ENCODE data around the gene ARF6.
A peak's percentile ranks its signal among the peaks of the same experiment; 100 is the strongest.

The ARF6 gene

DNA sequence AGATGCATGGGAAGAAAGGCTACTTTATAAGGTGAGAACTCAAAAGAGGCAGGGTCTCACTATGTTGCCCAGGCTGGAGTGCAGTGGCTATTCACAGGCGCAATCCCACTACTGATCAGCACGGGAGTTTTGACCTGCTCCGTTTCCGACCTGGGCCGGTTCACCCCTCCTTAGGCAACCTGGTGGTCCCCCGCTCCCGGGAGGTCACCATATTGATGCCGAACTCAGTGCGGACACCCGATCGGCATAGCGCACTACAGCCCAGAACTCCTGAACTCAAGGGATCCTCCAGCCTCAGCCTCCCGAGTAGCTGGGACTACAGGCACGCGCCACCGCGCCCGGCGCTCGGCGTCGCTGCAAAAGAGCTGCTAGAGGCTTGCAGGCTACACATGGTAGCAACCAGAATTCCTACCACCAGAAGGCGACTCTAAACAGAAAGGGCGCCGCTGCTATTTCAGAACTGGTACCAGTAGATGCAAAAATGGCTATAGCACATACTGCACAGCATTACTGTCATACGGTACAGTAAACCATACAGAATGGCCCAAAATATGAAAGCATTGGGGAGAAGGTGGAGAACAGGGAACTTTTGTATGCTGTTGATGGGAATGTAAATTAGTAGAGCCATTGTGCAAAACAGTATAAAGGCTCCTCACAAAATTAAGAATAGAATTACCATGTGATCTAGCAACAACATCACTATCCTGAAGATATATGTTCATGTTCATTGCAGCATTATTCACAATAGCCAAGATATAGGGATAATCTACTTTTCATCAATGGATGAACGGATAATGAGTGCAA lies 39.1 kb upstream of the ARF6 start:
- peak overlapping the region; percentile 87 to 89 for H3K27ac ChIP-seq
- TF ChIP-seq, protein P1, sequence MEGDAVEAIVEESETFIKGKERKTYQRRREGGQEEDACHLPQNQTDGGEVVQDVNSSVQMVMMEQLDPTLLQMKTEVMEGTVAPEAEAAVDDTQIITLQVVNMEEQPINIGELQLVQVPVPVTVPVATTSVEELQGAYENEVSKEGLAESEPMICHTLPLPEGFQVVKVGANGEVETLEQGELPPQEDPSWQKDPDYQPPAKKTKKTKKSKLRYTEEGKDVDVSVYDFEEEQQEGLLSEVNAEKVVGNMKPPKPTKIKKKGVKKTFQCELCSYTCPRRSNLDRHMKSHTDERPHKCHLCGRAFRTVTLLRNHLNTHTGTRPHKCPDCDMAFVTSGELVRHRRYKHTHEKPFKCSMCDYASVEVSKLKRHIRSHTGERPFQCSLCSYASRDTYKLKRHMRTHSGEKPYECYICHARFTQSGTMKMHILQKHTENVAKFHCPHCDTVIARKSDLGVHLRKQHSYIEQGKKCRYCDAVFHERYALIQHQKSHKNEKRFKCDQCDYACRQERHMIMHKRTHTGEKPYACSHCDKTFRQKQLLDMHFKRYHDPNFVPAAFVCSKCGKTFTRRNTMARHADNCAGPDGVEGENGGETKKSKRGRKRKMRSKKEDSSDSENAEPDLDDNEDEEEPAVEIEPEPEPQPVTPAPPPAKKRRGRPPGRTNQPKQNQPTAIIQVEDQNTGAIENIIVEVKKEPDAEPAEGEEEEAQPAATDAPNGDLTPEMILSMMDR (IDR thresholded peaks at IDR 0.05) = peak; percentile 66 to 71
- intact Hi-C loops (cut with DNase I; ENCODE audit: low total_unique reads) = loop anchor here (5.0 kb wide), 1 partner anchor 221 kb away; no protein-coding TSS in a partner anchor
- peaks cover 0 to 25% (median 18%) of the 10 kb centered on the region in 4 donors for H3K4me1 ChIP-seq
- peak; percentile 65 to 77 for DNase-seq
- no peaks in the 10 kb centered on the region for H3K27me3 ChIP-seq
- peaks cover 4 to 15% (median 11%) of the 10 kb centered on the region in 3 donors for H3K36me3 ChIP-seq
- H3K9me3 ChIP-seq = no peaks in the 10 kb centered on the region
- peak overlapping the region; percentile 75 to 80 for H3K4me3 ChIP-seq

DNA sequence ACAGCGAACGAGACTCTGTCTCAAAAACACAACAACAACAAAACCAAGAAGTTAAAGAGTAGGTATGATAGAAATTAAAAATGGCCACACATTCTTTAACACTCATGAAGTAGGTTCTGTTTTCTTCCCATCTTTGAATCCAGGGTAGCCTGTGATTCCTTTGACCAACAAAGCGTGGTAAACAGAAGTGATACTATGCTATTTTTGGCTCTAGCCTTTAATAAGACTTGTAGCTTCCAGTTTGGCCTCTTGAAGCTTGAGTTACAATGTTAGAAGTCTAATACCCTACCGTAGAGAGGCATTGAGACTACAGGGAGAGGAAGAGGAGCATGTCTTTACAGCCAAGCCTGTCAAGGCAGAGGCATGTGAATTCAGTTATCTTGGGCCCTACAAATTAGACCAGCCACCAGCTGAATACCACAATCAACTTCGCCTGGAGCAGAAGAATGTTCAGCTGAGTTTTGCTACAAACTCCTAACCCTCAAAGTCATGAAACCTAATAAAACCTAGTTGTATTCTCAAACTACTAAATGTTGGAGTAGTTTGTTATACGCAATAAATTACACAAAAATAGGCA lies 35.4 kb upstream of the ARF6 start:
- no peak for DNase-seq
- Histone ChIP-seq H3K9me3 (no peaks in the 10 kb centered on the region), H3K27ac (peak overlapping the region in 1 of 2 donors; percentile 32), H3K36me3 (no peaks in the 10 kb centered on the region), H3K4me3 (no peak overlapping the region), H3K4me1 (peaks cover 0 to 22% (median 8%) of the 10 kb centered on the region in 4 donors), H3K27me3 (no peaks in the 10 kb centered on the region)
- TF ChIP-seq, protein P1 (IDR thresholded peaks at IDR 0.05) = no peak
- intact Hi-C loops (cut with DNase I; ENCODE audit: low total_unique reads) = no loop called here

DNA sequence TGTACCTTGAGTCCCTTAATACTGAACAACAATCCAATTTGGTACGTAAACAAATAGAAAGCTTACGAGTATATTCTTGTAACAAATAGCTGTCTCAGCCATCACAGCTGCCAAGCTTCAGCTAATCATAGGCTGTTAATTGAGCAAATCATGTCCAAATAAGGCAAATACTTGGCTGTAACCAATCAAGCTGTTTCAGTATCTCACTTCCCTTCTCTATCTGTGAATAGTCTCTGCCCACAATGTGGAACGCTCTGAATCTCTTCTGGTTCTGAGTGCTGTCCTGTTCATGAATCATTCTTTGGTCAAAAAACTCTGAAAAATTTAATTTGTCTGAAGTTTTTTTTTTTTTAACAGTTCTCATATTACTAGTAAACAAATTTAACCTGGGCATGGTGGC lies 34.5 kb upstream of the ARF6 start:
- Histone ChIP-seq H3K9me3 (no peaks in the 10 kb centered on the region), H3K4me1 (peaks cover 0 to 19% (median 8%) of the 10 kb centered on the region in 4 donors), H3K36me3 (no peaks in the 10 kb centered on the region), H3K27me3 (no peaks in the 10 kb centered on the region), H3K4me3 (no peak overlapping the region), H3K27ac (no peak overlapping the region)
- intact Hi-C loops (cut with DNase I; ENCODE audit: low total_unique reads) = no loop called here
- TF ChIP-seq, protein P1 (IDR thresholded peaks at IDR 0.05) = no peak
- DNase-seq = no peak

DNA sequence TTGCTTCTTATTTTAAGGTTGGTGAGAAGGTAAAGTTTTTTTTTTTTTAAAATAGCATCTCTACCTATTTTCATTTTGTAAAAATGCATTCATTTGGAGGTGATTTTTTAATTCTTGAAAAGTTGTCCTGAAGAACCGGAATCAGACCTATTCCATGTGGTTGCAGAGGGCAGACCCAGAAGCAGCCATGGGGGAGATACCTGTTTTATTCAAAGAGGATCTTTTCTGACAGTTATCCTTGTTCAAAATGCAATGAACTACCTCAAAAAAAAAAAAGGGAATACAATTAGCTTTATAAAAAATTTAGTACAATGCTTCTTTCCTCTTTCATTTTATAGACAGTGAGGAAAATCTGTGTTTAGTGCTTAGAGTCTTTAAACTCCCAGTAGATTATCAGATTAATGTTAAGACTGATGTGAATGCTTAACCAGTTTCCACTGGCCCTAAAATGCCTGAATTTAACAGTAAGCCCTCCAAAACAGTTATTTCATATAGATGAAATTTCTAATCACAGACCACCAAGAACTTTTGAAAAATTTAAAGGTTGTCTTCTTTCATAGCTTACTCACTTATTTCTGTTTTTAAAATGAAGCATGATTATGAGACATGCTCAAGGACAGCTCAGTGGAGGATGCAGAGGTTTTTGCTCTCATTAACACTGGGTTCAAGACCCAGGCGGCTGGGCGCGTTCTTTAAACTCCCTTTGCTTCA lies 31.7 kb upstream of the ARF6 start:
- intact Hi-C loops (cut with DNase I; ENCODE audit: low total_unique reads) = no loop called here
- no peaks in the 10 kb centered on the region for H3K36me3 ChIP-seq
- H3K4me1 ChIP-seq = peaks cover 0 to 21% (median 8%) of the 10 kb centered on the region in 4 donors
- H3K9me3 ChIP-seq = no peaks in the 10 kb centered on the region
- DNase-seq = no peak
- TF ChIP-seq, protein P1 (IDR thresholded peaks at IDR 0.05) = no peak
- no peaks in the 10 kb centered on the region for H3K27me3 ChIP-seq
- H3K4me3 ChIP-seq = peak overlapping the region; percentile 75 to 79
- H3K27ac ChIP-seq = peak overlapping the region; percentile 93 to 96

DNA sequence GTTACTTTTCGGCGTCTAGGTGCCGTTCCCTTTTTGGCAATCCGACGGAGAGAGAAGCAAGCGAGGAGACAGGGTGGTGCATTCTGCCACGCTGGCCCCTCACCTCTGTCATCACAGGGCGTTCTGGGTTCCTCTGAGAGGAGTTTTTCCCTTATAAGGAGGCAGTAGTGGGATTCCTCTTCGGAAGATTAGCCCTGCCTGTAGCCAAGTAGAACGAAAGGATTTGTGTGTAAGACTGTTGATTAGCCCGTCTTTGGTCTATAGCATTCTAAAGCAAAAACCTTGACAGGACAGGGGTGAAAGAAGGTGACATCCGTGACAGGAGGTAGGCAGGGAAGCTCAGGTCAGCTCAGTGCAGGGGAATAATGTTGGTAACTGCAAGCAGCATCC lies 31.2 kb upstream of the ARF6 start:
- intact Hi-C loops (cut with DNase I; ENCODE audit: low total_unique reads) = no loop called here
- H3K36me3 ChIP-seq = no peaks in the 10 kb centered on the region
- DNase-seq = peak; percentile 67 to 84

More for the DNA sequence above, 31.2 kb upstream of the ARF6 start:
- Histone ChIP-seq H3K27ac (peak overlapping the region; percentile 93 to 96), H3K4me1 (peaks cover 0 to 21% (median 8%) of the 10 kb centered on the region in 4 donors), H3K4me3 (peak overlapping the region; percentile 75 to 79), H3K27me3 (no peaks in the 10 kb centered on the region), H3K9me3 (no peaks in the 10 kb centered on the region)
- TF ChIP-seq, protein P1 (IDR thresholded peaks at IDR 0.05) = no peak

Measured in tibial artery (tissue), 4 donors.